SHP77 treated with DMSO at 0.1 percent for 48 hours (cell line): ENCODE results near the gene JMJD6.

Source experiments
- DNase-seq: peaks from one replicate; lab custom pipeline; 2025; lab: John Stamatoyannopoulos, UW

JMJD6 gene

GRCh38 chr17:76678330-76678729 is 48.1 kb downstream of the JMJD6 start:
- no peak for DNase-seq

GRCh38 chr17:76677406-76677805 is 49.0 kb downstream of the JMJD6 start:
- DNase-seq, result no peak

GRCh38 chr17:76676629-76677028 is 49.8 kb downstream of the JMJD6 start:
- DNase-seq, result no peak

- DNase-seq, result no peak
Measured at GRCh38 chr17:76675648-76676047, 50.8 kb downstream of the JMJD6 start.

GRCh38 chr17:76674600-76674999 is 51.8 kb downstream of the JMJD6 start:
- no peak for DNase-seq

- no peak for DNase-seq
Measured at GRCh38 chr17:76673729-76674128, 52.7 kb downstream of the JMJD6 start.

GRCh38 chr17:76672892-76673291 is 53.5 kb downstream of the JMJD6 start:
- no peak for DNase-seq

- peak; percentile 14 for DNase-seq
Measured at GRCh38 chr17:76672270-76672851, 54.0 kb downstream of the JMJD6 start.

- no peak for DNase-seq
Measured at GRCh38 chr17:76671912-76672262, 54.5 kb downstream of the JMJD6 start.

GRCh38 chr17:76671123-76671911 is 55.1 kb downstream of the JMJD6 start:
- DNase-seq, result peak; percentile 100

GRCh38 chr17:76670718-76671122 is 55.7 kb downstream of the JMJD6 start:
- no peak for DNase-seq

GRCh38 chr17:76670020-76670717 is 56.2 kb downstream of the JMJD6 start:
- DNase-seq, result no peak
